HL-60 (cell line): ENCODE measurements around the gene PLEKHG2.

Source experiments
- DNase-seq, 2 experiments: peaks; one replicate each; pipeline ENCODE4 v3.0.0-alpha.2; 2010 to 2020; ENCODE audit warnings: low read depth in 1 of 2, low spot score in 1 of 2
- H3K27ac ChIP-seq: fragments of 250-450 bp; sonication (Bioruptor Pico); replicated peaks from 2 replicates; pipeline ENCODE4 v1.5.1; 2020; ENCODE audit warnings: mild to moderate bottlenecking, moderate library complexity
- H3K27me3 ChIP-seq: fragments of 250-450 bp; sonication (Bioruptor Pico); 2 replicates; pipeline ENCODE4 v1.5.1; 2021; ENCODE audit warnings: mild to moderate bottlenecking, moderate library complexity; ENCODE audit not compliant: insufficient read depth, poor library complexity, severe bottlenecking
- H3K4me3 ChIP-seq: replicated peaks from 2 replicates; pipeline ENCODE4 v1.5.1; 2011; ENCODE audit warnings: mild to moderate bottlenecking, control low read depth, low read length; ENCODE audit not compliant: insufficient read depth
- CTCF ChIP-seq: IDR thresholded peaks from one replicate; pipeline ENCODE4 v1.5.1; 2011; ENCODE audit warnings: low read length, control low read depth, inconsistent platforms; ENCODE audit not compliant: insufficient read depth
- GABPA ChIP-seq: IDR thresholded peaks from 2 replicates; pipeline ENCODE4 v1.6.1; 2012; ENCODE audit warnings: low read depth
- POLR2AphosphoS5 ChIP-seq: IDR thresholded peaks from 2 replicates; pipeline ENCODE4 v1.6.1; 2012; ENCODE audit warnings: low read depth
- REST ChIP-seq: IDR thresholded peaks from 2 replicates; pipeline ENCODE4 v1.6.1; 2012; ENCODE audit warnings: low read depth; ENCODE audit not compliant: insufficient replicate concordance
- SPI1 ChIP-seq: IDR thresholded peaks from 2 replicates; pipeline ENCODE4 v1.6.1; 2012; ENCODE audit warnings: low read depth, mild to moderate bottlenecking, borderline replicate concordance
- long read RNA-seq: library from polyadenylated mRNA; unstranded; transcript quantifications from one replicate; pipeline ENCODE4 v2.0.0, GENCODE V29; 2020

Gene PLEKHG2
- long read RNA-seq, partial matches to known transcripts = 0 of 1 reads
- long read RNA-seq, other reads (novel, unspliced or antisense) = 1 of 1 reads

GRCh38 chr19:39412100-39412866 lies at the start of gene PLEKHG2:
TSS of gene PLEKHG2 (plus strand) at chr19:39412669. CDS start at chr19:39414087, 1,418 bp downstream.
- H3K27ac ChIP-seq = peak within 1 kb of the TSS; percentile 95
- TF ChIP-seq SPI1 (peak; percentile 70; the same call in 1 of the 2 replicates), POLR2AphosphoS5 (peak; percentile 77), CTCF (no peak), REST (no peak), GABPA (0 out of 2 replicates have a peak, but pooled peaks have one; percentile 18)
- peaks cover 28% of the 10 kb centered on the region for H3K27me3 ChIP-seq
- H3K4me3 ChIP-seq = peak within 1 kb of the TSS; percentile 73
- peak; percentile 98 for DNase-seq

GRCh38 chr19:39362682-39363657 lies 49.5 kb upstream of the PLEKHG2 start:
- no peak overlapping the region for H3K27ac ChIP-seq

GRCh38 chr19:39363901-39364457 lies 48.5 kb upstream of the PLEKHG2 start:
- TF ChIP-seq CTCF (no peak), SPI1 (no peak), REST (no peak), GABPA (no peak), POLR2AphosphoS5 (no peak)
- Histone ChIP-seq H3K4me3 (no peak overlapping the region), H3K27ac (no peak overlapping the region), H3K27me3 (no peaks in the 10 kb centered on the region)
- DNase-seq = no peak

More at GRCh38 chr19:39362682-39363657, 49.5 kb upstream of the PLEKHG2 start:
- no peak overlapping the region for H3K4me3 ChIP-seq
- no peak for TF ChIP-seq CTCF
- no peak for DNase-seq
- no peaks in the 10 kb centered on the region for H3K27me3 ChIP-seq
